HG03521 (cell line): ENCODE results near the gene COMMD7.

Experiments used
- ATAC-seq: cut with Tn5 transposase; IDR thresholded peaks from one replicate; pipeline ENCODE4 v1.9.1; 2021; ENCODE audit warnings: mild to moderate bottlenecking, moderate library complexity; ENCODE audit not compliant: unreplicated experiment

COMMD7 gene

GRCh38 chr20:32681175-32682084 is 61.8 kb downstream of the COMMD7 start:
- ATAC-seq, result no peak

- no peak for ATAC-seq
These were observed 62.6 kb downstream of the COMMD7 start for GRCh38 chr20:32680544-32681174.

GRCh38 chr20:32678948-32679347 is 64.3 kb downstream of the COMMD7 start:
- no peak for ATAC-seq

- no peak for ATAC-seq
These were observed 67.9 kb downstream of the COMMD7 start for GRCh38 chr20:32675223-32675975.

GRCh38 chr20:32674362-32674789 is 68.9 kb downstream of the COMMD7 start:
- ATAC-seq, result no peak

GRCh38 chr20:32672982-32673851 is 70.0 kb downstream of the COMMD7 start:
- ATAC-seq, result no peak

- ATAC-seq, result no peak
These were observed 70.8 kb downstream of the COMMD7 start for GRCh38 chr20:32672394-32672981.

- ATAC-seq, result no peak
These were observed 72.4 kb downstream of the COMMD7 start for GRCh38 chr20:32670773-32671455.

GRCh38 chr20:32667027-32667426 is 76.2 kb downstream of the COMMD7 start:
- ATAC-seq, result no peak

GRCh38 chr20:32664678-32665159 is 78.5 kb downstream of the COMMD7 start:
- ATAC-seq, result no peak

- no peak for ATAC-seq
These were observed 79.1 kb downstream of the COMMD7 start for GRCh38 chr20:32664012-32664677.

GRCh38 chr20:32663335-32664011 is 79.8 kb downstream of the COMMD7 start:
- ATAC-seq, result no peak

- no peak for ATAC-seq
These were observed 81.3 kb downstream of the COMMD7 start for GRCh38 chr20:32661820-32662528.

GRCh38 chr20:32660661-32661060 is 82.6 kb downstream of the COMMD7 start:
- ATAC-seq, result no peak

GRCh38 chr20:32656827-32657226 is 86.4 kb downstream of the COMMD7 start:
- ATAC-seq, result no peak

GRCh38 chr20:32655903-32656512 is 87.3 kb downstream of the COMMD7 start:
- ATAC-seq, result no peak
